K562 (cell line): ENCODE data around the gene HOXD4. TPM values are rescaled to one million over a fixed set of nuclear protein-coding genes. Genes with fewer than 3 reads are reported as not detected.

Experiments used
- ATAC-seq: fragments of 200-7000 bp; cut with Tn5 transposase; 3 replicates; pipeline ENCODE4 v1.9.1; 2020; ENCODE audit warnings: moderate library complexity
- BruUV-seq: library from RNA; stranded (reverse); fragments of 400-500 nt; replicated peaks from 2 replicates; lab custom pipeline; 2021; lab: Mats Ljungman, UMichigan
- CTCF ChIA-PET: fragments of 300-600 bp; formaldehyde crosslinking; extraction: SDS; loops from one replicate; lab custom pipeline; 2021; ENCODE audit warnings: low intra/inter-chr PET ratio; lab: Yijun Ruan, JAX
- POLR2A ChIA-PET: fragments of 300-600, 350-650 bp; sonication (Branson Sonifier 250); formaldehyde crosslinking; extraction: SDS; loops from one replicate; lab custom pipeline; 2021; ENCODE audit warnings: antibody characterized with exemption, inconsistent platforms; lab: Yijun Ruan, JAX
- DNase-seq, 4 experiments: peaks; one replicate each; pipeline versions ENCODE4 v3.0.0 to v3.0.0-alpha.2; 2011 to 2018; ENCODE audit warnings: low spot score in 3 of 4, mixed read lengths in 3 of 4; ENCODE audit errors: extremely low read depth in 1 of 4
- FAIRE-seq: peaks from 2 replicates; lab custom pipeline; 2011; peaks lifted over from hg19 to GRCh38; lab: Jason Lieb, UNC
- H2AFZ ChIP-seq: 2 replicates; pipeline ENCODE4 v1.6.0; 2011; ENCODE audit warnings: low read depth, low read length, control low read depth, inconsistent platforms
- H3K27ac ChIP-seq: fragments of 200-600 bp; 3 replicates; pipeline ENCODE4 v1.8.0; 2011; ENCODE audit warnings: low read depth, mild to moderate bottlenecking, control low read depth, inconsistent platforms, low read length, moderate library complexity, mixed read lengths; ENCODE audit errors: extremely low read depth
- H3K27me3 ChIP-seq, 2 experiments: fragments of 300-600 bp in 1 of 2; 2 replicates in 1 of 2; 3 replicates in 1 of 2; pipeline versions ENCODE4 v1.6.0 to v1.8.0; 2011; ENCODE audit warnings: inconsistent platforms in 2 of 2, low read length in 2 of 2, mild to moderate bottlenecking in 1 of 2, mixed read lengths in 1 of 2, moderate library complexity in 1 of 2; ENCODE audit not compliant: control insufficient read depth in 2 of 2, insufficient read depth in 2 of 2
- H3K36me3 ChIP-seq: fragments of 300-600 bp; 3 replicates; pipeline ENCODE4 v1.8.0; 2011; ENCODE audit warnings: mild to moderate bottlenecking, low read length, inconsistent platforms; ENCODE audit not compliant: control insufficient read depth, insufficient read depth
- H3K4me1 ChIP-seq, 2 experiments: fragments of 200-600 bp in 1 of 2; replicated peaks in 1 of 2; 2 replicates in 1 of 2; 3 replicates in 1 of 2; pipeline versions ENCODE4 v1.5.1 to v1.8.0; 2011; ENCODE audit warnings: inconsistent platforms in 2 of 2, low read length in 2 of 2, mild to moderate bottlenecking in 1 of 2, mixed read lengths in 1 of 2, moderate library complexity in 1 of 2; ENCODE audit not compliant: control insufficient read depth in 2 of 2, insufficient read depth in 2 of 2
- H3K4me2 ChIP-seq: 2 replicates; pipeline ENCODE4 v1.6.1; 2011; ENCODE audit warnings: low read length, control low read depth, inconsistent platforms, mixed read lengths; ENCODE audit not compliant: insufficient read depth
- H3K4me3 ChIP-seq: fragments of 200-600 bp; sonication (generic), shearing (Covaris generic); 2 replicates; pipeline ENCODE4 v1.5.1; 2016; ENCODE audit warnings: control low read depth, inconsistent platforms
- H3K79me2 ChIP-seq: fragments of 200-600 bp; 3 replicates; pipeline ENCODE4 v1.8.0; 2011; ENCODE audit warnings: low read length, inconsistent platforms; ENCODE audit not compliant: control insufficient read depth, insufficient read depth
- H3K9ac ChIP-seq, 2 experiments: 2 replicates each; pipeline versions ENCODE4 v1.6.0 to v1.6.1; 2011; ENCODE audit warnings: low read depth in 2 of 2, low read length in 2 of 2, control low read depth in 1 of 2, inconsistent platforms in 1 of 2, mild to moderate bottlenecking in 1 of 2, mixed read lengths in 1 of 2; ENCODE audit not compliant: insufficient read depth in 1 of 2
- H3K9me1 ChIP-seq: one replicate; pipeline ENCODE4 v1.6.0; 2011; ENCODE audit warnings: inconsistent platforms, mild to moderate bottlenecking, low read length, moderate library complexity; ENCODE audit not compliant: control insufficient read depth, insufficient read depth
- H3K9me3 ChIP-seq: replicated peaks from 2 replicates; pipeline ENCODE4 v1.5.1; 2011; ENCODE audit warnings: low read depth, low read length, inconsistent platforms; ENCODE audit not compliant: control insufficient read depth, insufficient read depth
- H4K20me1 ChIP-seq: replicated peaks from 2 replicates; pipeline ENCODE4 v1.6.1; 2011; ENCODE audit warnings: low read length, inconsistent platforms, mixed read lengths; ENCODE audit not compliant: control insufficient read depth, insufficient read depth
- CHD2 ChIP-seq: IDR thresholded peaks from 2 replicates; pipeline ENCODE4 v1.6.1; 2011; ENCODE audit warnings: low read depth, low read length
- EZH2 ChIP-seq: IDR thresholded peaks from 2 replicates; pipeline ENCODE4 v1.6.1; 2012; ENCODE audit warnings: low read depth, mild to moderate bottlenecking, inconsistent platforms, low read length, borderline replicate concordance
- PCBP1 ChIP-seq: fragments of 200-400 bp; formaldehyde crosslinking; IDR thresholded peaks from 2 replicates; pipeline ENCODE4 v1.6.1; 2018; ENCODE audit warnings: mild to moderate bottlenecking, low read depth, low read length; ENCODE audit not compliant: poor library complexity, severe bottlenecking
- POLR2G ChIP-seq: fragments of 200-400 bp; formaldehyde crosslinking; IDR thresholded peaks from 2 replicates; pipeline ENCODE4 v1.6.1; 2017; ENCODE audit warnings: low read depth, mild to moderate bottlenecking, antibody characterized with exemption, low read length, moderate library complexity
- POLR3G ChIP-seq: IDR thresholded peaks from 2 replicates; pipeline ENCODE4 v1.6.1; 2011; ENCODE audit not compliant: insufficient read length, insufficient replicate concordance; ENCODE audit errors: extremely low read depth
- PYGO2 ChIP-seq: fragments of 450-650 bp; IDR thresholded peaks from 2 replicates; pipeline ENCODE4 v1.6.1; 2016; ENCODE audit warnings: mild to moderate bottlenecking, missing genetic modification characterization, moderate library complexity, missing compliant biosample characterization
- RBBP5 ChIP-seq: fragments of 200-600 bp; sonication (generic); IDR thresholded peaks from 2 replicates; pipeline ENCODE4 v1.6.1; 2012; ENCODE audit warnings: borderline replicate concordance, mild to moderate bottlenecking, low read length, control low read depth, inconsistent platforms; ENCODE audit not compliant: insufficient read depth, poor library complexity, severe bottlenecking
- TBP ChIP-seq: optimal IDR thresholded peaks from 2 replicates; pipeline ENCODE3; 2011; ENCODE audit warnings: low read depth, low read length, improper control_type of control experiment
- ZNF174 ChIP-seq: fragments of 250-450 bp; sonication (Bioruptor Pico); IDR thresholded peaks from 2 replicates; pipeline ENCODE4 v1.4.0; 2020; ENCODE audit warnings: mild to moderate bottlenecking
- WGBS: fragments of 100-300 bp; shearing (Covaris generic); methylation state at CpG from one replicate; pipeline ENCODE4 v1.1.6; 2016; ENCODE audit warnings: low coverage, mixed read lengths; ENCODE audit not compliant: insufficient coverage; ENCODE audit errors: missing lambda C conversion rate; 5-methylcytosine and 5-hydroxymethylcytosine counted together
- in situ Hi-C: fragments of 300-500 bp; cut with MboI; formaldehyde crosslinking; loops from 4 replicates; pipeline ENCODE4 v1.15.0; 2018; ENCODE audit warnings: inconsistent platforms, mixed read lengths
- intact Hi-C: fragments of 100-400 bp; cut with micrococcal nuclease; formaldehyde crosslinking; loops from 2 replicates; pipeline ENCODE4 v1.14.2; 2022
- polyA plus RNA-seq, 8 experiments: library from polyadenylated mRNA; depleted of rRNA in 4 of 8; stranded (reverse) in 5 of 8; unstranded in 3 of 8; fragments of >200 nt; fragmentation: Nextera tagmentation in 2 of 8; fragmentation: Illumina TruSeq in 1 of 8; extraction: Ambion mirVana in 2 of 8; extraction: Trizol in 1 of 8; gene quantifications; 2 replicates each; pipeline versions ENCODE4 v1.2.1 to v1.2.3, GENCODE V29; 2011 to 2014; ENCODE audit warnings: inconsistent platforms in 1 of 8, missing spikeins in 1 of 8
- total RNA-seq, 7 experiments: library from RNA; depleted of rRNA in 6 of 7; stranded (reverse); fragments of >200 nt in 6 of 7; fragmentation: Illumina TruSeq in 2 of 7; extraction: Trizol in 2 of 7; gene quantifications; 2 replicates each; pipeline versions ENCODE4 v1.2.1 to v1.2.3, GENCODE V29; 2011 to 2021; ENCODE audit warnings: low replicate concordance in 1 of 7
- TF ChIP-seq, protein P1 (sequence below): fragments of 450-650 bp; formaldehyde crosslinking; conservative IDR thresholded peaks from 2 replicates; pipeline ENCODE4 v1.4.0; 2022; ENCODE audit warnings: mild to moderate bottlenecking, missing genetic modification characterization
- TF ChIP-seq, protein P2 (sequence below), 2 experiments: IDR thresholded peaks in 1 of 2; conservative IDR thresholded peaks in 1 of 2; 2 replicates each; pipeline ENCODE4 v1.6.1; 2016; ENCODE audit warnings: low read depth in 2 of 2, mild to moderate bottlenecking in 1 of 2, missing compliant biosample characterization in 1 of 2, missing genetic modification characterization in 1 of 2, moderate library complexity in 1 of 2
- TF ChIP-seq, protein P3 (sequence below): fragments of 250-450 bp; sonication (Bioruptor Pico); IDR thresholded peaks from 2 replicates; pipeline ENCODE4 v1.4.0; 2020; ENCODE audit warnings: mild to moderate bottlenecking

Gene HOXD4
- total and polyA plus RNA-seq, 9 of the 15 experiments (the other 6 are each of a cell fraction or from before 2014, with no cell fraction given) = not detected

DNA sequence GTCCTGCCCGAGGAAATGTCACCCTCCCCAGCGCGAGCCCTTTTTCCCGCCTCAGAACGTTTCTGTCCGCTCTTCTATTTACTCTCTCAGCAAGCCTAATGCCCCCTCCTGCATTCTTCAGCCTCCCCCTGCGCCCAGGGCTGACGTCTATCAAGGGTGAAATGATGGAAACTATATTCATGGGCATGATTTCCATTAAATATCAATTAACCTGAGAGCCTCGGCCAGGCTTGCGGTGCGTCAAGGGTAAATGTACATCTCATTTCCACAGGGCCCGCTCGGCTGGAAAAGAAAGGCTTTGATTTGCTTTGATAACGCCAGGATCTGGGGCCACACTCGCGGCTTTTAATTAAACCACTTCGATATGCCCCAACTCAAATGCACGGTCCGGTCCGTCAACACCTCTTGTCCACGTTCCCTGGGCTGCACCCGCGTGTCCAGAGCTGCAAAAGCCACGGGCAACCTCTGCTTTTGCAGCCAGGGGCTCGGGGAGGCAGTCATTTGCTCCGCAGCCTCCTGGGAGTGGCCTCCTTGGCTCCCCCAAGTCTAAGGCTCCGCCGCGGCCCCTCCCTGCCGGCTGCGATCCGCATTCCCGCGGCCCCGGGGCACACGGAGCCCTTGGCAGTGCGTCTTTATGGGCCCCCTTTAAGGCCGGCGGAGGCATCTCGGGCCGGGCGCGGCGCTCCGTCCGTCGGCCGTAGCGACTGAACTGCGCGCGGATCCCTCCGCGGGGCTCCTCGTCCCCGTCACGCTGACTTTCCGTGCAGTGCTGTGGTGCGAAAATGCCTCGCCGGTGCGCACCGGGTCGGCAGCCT lies 22.2 kb upstream of the HOXD4 start, which contains the start of gene HOXD8:
HOXD8 (plus strand) TSS at position 724 of the 815 bp plus-strand sequence. CDS start 662 bp downstream, outside the sequence.
- Histone ChIP-seq H3K4me3 (peak within 1 kb of the TSS; percentile 27), H3K79me2 (no peaks in the 10 kb centered on the region), H2AFZ (peak within 1 kb of the TSS; percentile 28; the same call in 1 of the 2 replicates), H3K27ac (no peak within 1 kb of the TSS), H3K4me1 (peaks cover 0 to 21% of the 10 kb centered on the region in 2 experiments; a peak in 2 of 5 replicates), H3K9me1 (no peaks in the 10 kb centered on the region), H3K36me3 (no peaks in the 10 kb centered on the region), H4K20me1 (0 out of 2 replicates have a peak, but pooled peaks cover 8% of the 10 kb centered on the region), H3K9ac (peak within 1 kb of the TSS in 1 of 2 experiments; percentile 62; a peak in 2 of 4 replicates), H3K27me3 (peaks cover 56 to 67% of the 10 kb centered on the region in 2 experiments), H3K4me2 (peak within 1 kb of the TSS; percentile 29), H3K9me3 (no peaks in the 10 kb centered on the region)
- in situ Hi-C loops = loop anchor here (5.0 to 25.0 kb wide), 4 partner anchors 508 to 1633 kb away; no protein-coding TSS in a partner anchor
- ChIA-PET CTCF (interaction anchor here (1.2 to 2.5 kb wide), 2 partner anchors 685 to 1019 kb away, joined by 5 to 18 read pairs; no protein-coding TSS in a partner anchor), POLR2A (interaction anchor here (0.7 kb wide), 2 partner anchors 300 to 331 kb away, joined by 3 read pairs; no protein-coding TSS in a partner anchor)
- TF ChIP-seq RBBP5 (no peak), PCBP1 (peak; percentile 64), EZH2 (peak; percentile 74; the same call in 1 of the 2 replicates), TBP (no peak), PYGO2 (tag) (no peak), ZNF174 (CRISPR knock-in tag) (no peak), POLR3G (no peak), CHD2 (0 out of 2 replicates have a peak, but pooled peaks have one; percentile 18), POLR2G (no peak)
- TF ChIP-seq, protein P1, sequence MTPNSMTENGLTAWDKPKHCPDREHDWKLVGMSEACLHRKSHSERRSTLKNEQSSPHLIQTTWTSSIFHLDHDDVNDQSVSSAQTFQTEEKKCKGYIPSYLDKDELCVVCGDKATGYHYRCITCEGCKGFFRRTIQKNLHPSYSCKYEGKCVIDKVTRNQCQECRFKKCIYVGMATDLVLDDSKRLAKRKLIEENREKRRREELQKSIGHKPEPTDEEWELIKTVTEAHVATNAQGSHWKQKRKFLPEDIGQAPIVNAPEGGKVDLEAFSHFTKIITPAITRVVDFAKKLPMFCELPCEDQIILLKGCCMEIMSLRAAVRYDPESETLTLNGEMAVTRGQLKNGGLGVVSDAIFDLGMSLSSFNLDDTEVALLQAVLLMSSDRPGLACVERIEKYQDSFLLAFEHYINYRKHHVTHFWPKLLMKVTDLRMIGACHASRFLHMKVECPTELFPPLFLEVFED (CRISPR knock-in tag) = no peak
- TF ChIP-seq, protein P2, sequence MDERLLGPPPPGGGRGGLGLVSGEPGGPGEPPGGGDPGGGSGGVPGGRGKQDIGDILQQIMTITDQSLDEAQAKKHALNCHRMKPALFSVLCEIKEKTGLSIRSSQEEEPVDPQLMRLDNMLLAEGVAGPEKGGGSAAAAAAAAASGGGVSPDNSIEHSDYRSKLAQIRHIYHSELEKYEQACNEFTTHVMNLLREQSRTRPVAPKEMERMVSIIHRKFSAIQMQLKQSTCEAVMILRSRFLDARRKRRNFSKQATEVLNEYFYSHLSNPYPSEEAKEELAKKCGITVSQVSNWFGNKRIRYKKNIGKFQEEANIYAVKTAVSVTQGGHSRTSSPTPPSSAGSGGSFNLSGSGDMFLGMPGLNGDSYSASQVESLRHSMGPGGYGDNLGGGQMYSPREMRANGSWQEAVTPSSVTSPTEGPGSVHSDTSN (CRISPR knock-in tag; IDR thresholded peaks at IDR 0.05; ENCODE audit: low read depth) = no peak
- TF ChIP-seq, protein P2 (tag; conservative IDR thresholded peaks at IDR 0.05; ENCODE audit: low read depth) = no peak
- TF ChIP-seq, protein P3, sequence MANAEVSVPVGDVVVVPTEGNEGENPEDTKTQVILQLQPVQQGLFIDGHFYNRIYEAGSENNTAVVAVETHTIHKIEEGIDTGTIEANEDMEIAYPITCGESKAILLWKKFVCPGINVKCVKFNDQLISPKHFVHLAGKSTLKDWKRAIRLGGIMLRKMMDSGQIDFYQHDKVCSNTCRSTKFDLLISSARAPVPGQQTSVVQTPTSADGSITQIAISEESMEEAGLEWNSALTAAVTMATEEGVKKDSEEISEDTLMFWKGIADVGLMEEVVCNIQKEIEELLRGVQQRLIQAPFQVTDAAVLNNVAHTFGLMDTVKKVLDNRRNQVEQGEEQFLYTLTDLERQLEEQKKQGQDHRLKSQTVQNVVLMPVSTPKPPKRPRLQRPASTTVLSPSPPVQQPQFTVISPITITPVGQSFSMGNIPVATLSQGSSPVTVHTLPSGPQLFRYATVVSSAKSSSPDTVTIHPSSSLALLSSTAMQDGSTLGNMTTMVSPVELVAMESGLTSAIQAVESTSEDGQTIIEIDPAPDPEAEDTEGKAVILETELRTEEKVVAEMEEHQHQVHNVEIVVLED = peak; percentile 39; the same call in 1 of the 2 replicates
- FAIRE-seq = no peak
- peak; percentile 26 to 41 (median 32) for DNase-seq
- WGBS = 16% methylated on average over 64 of the region's 64 CpGs
- intact Hi-C loops = loop anchor here (5.0 kb wide), 2 partner anchors 423 to 683 kb away; no protein-coding TSS in a partner anchor
- ATAC-seq = no peak
- no TSS peak for BruUV-seq
